NCI-H2081 treated with DMSO at 0.1 percent for 48 hours (cell line): ENCODE results near the gene PPP1R15B.

Experiments used
- DNase-seq: peaks from one replicate; lab custom pipeline; 2025; lab: John Stamatoyannopoulos, UW

Gene PPP1R15B

GRCh38 chr1:204367193-204367858 is 44.3 kb downstream of the PPP1R15B start:
- no peak for DNase-seq

GRCh38 chr1:204366759-204367158 is 44.9 kb downstream of the PPP1R15B start:
- no peak for DNase-seq

- DNase-seq: peak; percentile 52
Observed at GRCh38 chr1:204363335-204364114, 48.1 kb downstream of the PPP1R15B start.

- no peak for DNase-seq
Observed at GRCh38 chr1:204362984-204363334, 48.7 kb downstream of the PPP1R15B start.

- DNase-seq: no peak
Observed at GRCh38 chr1:204361781-204362180, 49.8 kb downstream of the PPP1R15B start.

GRCh38 chr1:204361341-204361771 is 50.3 kb downstream of the PPP1R15B start:
- no peak for DNase-seq

GRCh38 chr1:204360314-204360713 is 51.3 kb downstream of the PPP1R15B start:
- no peak for DNase-seq

GRCh38 chr1:204359474-204360255 is 52.0 kb downstream of the PPP1R15B start, which contains the start of gene PLEKHA6:
Gene PLEKHA6 (minus strand): TSS chr1:204359929. CDS start chr1:204273727, 86,202 bp downstream.
- no peak for DNase-seq

GRCh38 chr1:204359131-204359473 is 52.5 kb downstream of the PPP1R15B start:
- DNase-seq: no peak

- DNase-seq: no peak
Observed at GRCh38 chr1:204358605-204359004, 53.0 kb downstream of the PPP1R15B start.

GRCh38 chr1:204357551-204358490 is 53.8 kb downstream of the PPP1R15B start:
- DNase-seq: no peak

- no peak for DNase-seq
Observed at GRCh38 chr1:204356997-204357396, 54.6 kb downstream of the PPP1R15B start.

GRCh38 chr1:204355913-204356312 is 55.7 kb downstream of the PPP1R15B start:
- DNase-seq: no peak

- DNase-seq: no peak
Observed at GRCh38 chr1:204354579-204354978, 57.0 kb downstream of the PPP1R15B start.
